Measurements from ENCODE around the gene ADAMTS3. TPM values are rescaled to one million over a fixed set of nuclear protein-coding genes. Genes with fewer than 3 reads are reported as not detected.
A peak's percentile ranks its signal among the peaks of the same experiment; 100 is the strongest.

Gene ADAMTS3
- total RNA-seq, 1 experiment from 2014 or later = 0.07 TPM

GRCh38 chr4:72338060-72338459, 231.0 kb downstream of the ADAMTS3 start:
- Mint-ChIP-seq H3K36me3 (ENCODE audit: insufficient read depth, unreplicated experiment) (no peaks in the 10 kb centered on the region), H3K4me1 (ENCODE audit: low read depth, unreplicated experiment) (no peaks in the 10 kb centered on the region)
- BruUV-seq (replicated peaks) = no TSS peak

GRCh38 chr4:72330381-72330780, 238.6 kb downstream of the ADAMTS3 start:
- intact Hi-C loops (cut with micrococcal nuclease; ENCODE audit: unreplicated experiment) = no loop called here
- BruUV-seq (replicated peaks) = no TSS peak
- H3K4me3 Mint-ChIP-seq (ENCODE audit: low read depth, unreplicated experiment) = no peak overlapping the region
- CTCF ChIA-PET = no interaction called here
- H3K9me3 Mint-ChIP-seq (ENCODE audit: low read depth, unreplicated experiment) = no peaks in the 10 kb centered on the region
- TF ChIP-seq CTCF (IDR thresholded peaks at IDR 0.05; ENCODE audit: unreplicated experiment) = no peak
- H3K27ac Mint-ChIP-seq (ENCODE audit: unreplicated experiment) = no peak overlapping the region
- no peak for DNase-seq
- H3K27me3 Mint-ChIP-seq (ENCODE audit: unreplicated experiment) = no peaks in the 10 kb centered on the region
- H3K4me1 Mint-ChIP-seq (ENCODE audit: low read depth, unreplicated experiment) = no peaks in the 10 kb centered on the region
- no peaks in the 10 kb centered on the region for H3K36me3 Mint-ChIP-seq (ENCODE audit: insufficient read depth, unreplicated experiment)

More at GRCh38 chr4:72338060-72338459, 231.0 kb downstream of the ADAMTS3 start:
- no peak overlapping the region for H3K4me3 Mint-ChIP-seq (ENCODE audit: low read depth, unreplicated experiment)
- intact Hi-C loops (cut with micrococcal nuclease; ENCODE audit: unreplicated experiment) = no loop called here
- DNase-seq = no peak
- CTCF ChIA-PET = no interaction called here
- H3K27ac Mint-ChIP-seq (ENCODE audit: unreplicated experiment) = no peak overlapping the region
- TF ChIP-seq CTCF (IDR thresholded peaks at IDR 0.05; ENCODE audit: unreplicated experiment) = no peak
- no peaks in the 10 kb centered on the region for H3K9me3 Mint-ChIP-seq (ENCODE audit: low read depth, unreplicated experiment)
- H3K27me3 Mint-ChIP-seq (ENCODE audit: unreplicated experiment) = no peaks in the 10 kb centered on the region

GRCh38 chr4:72326692-72327632, 242.1 kb downstream of the ADAMTS3 start:
- Mint-ChIP-seq H3K27ac (ENCODE audit: unreplicated experiment) (no peak overlapping the region), H3K4me1 (ENCODE audit: low read depth, unreplicated experiment) (peaks cover 23% of the 10 kb centered on the region), H3K9me3 (ENCODE audit: low read depth, unreplicated experiment) (no peaks in the 10 kb centered on the region), H3K36me3 (ENCODE audit: insufficient read depth, unreplicated experiment) (no peaks in the 10 kb centered on the region), H3K4me3 (ENCODE audit: low read depth, unreplicated experiment) (no peak overlapping the region), H3K27me3 (ENCODE audit: unreplicated experiment) (no peaks in the 10 kb centered on the region)
- no peak for DNase-seq
- peak; percentile 26 for TF ChIP-seq CTCF (IDR thresholded peaks at IDR 0.05; ENCODE audit: unreplicated experiment)
- CTCF ChIA-PET = interaction anchor here (0.6 to 1.6 kb wide), 6 partner anchors 9 to 1059 kb away, joined by 3 to 10 read pairs (median 4); no protein-coding TSS in a partner anchor
- BruUV-seq (replicated peaks) = no TSS peak
- intact Hi-C loops (cut with micrococcal nuclease; ENCODE audit: unreplicated experiment) = loop anchor here (2.0 to 10.0 kb wide), 3 partner anchors 142 to 698 kb away; no protein-coding TSS in a partner anchor

- intact Hi-C loops (cut with micrococcal nuclease; ENCODE audit: unreplicated experiment) = loop anchor here (10.0 kb wide), 2 partner anchors 170 to 700 kb away; no protein-coding TSS in a partner anchor
- Mint-ChIP-seq H3K27me3 (ENCODE audit: unreplicated experiment) (no peaks in the 10 kb centered on the region), H3K4me1 (ENCODE audit: low read depth, unreplicated experiment) (peaks cover 23% of the 10 kb centered on the region), H3K9me3 (ENCODE audit: low read depth, unreplicated experiment) (no peaks in the 10 kb centered on the region), H3K36me3 (ENCODE audit: insufficient read depth, unreplicated experiment) (no peaks in the 10 kb centered on the region), H3K27ac (ENCODE audit: unreplicated experiment) (no peak overlapping the region), H3K4me3 (ENCODE audit: low read depth, unreplicated experiment) (no peak overlapping the region)
- no peak for DNase-seq
- CTCF ChIA-PET = no interaction called here
- TF ChIP-seq CTCF (IDR thresholded peaks at IDR 0.05; ENCODE audit: unreplicated experiment) = no peak
- BruUV-seq (replicated peaks) = no TSS peak
Measured at GRCh38 chr4:72325215-72325614, 243.8 kb downstream of the ADAMTS3 start.

All from Calu3 (cell line).